GM21619 (cell line): ENCODE measurements around the gene ADGRF4.

Source experiments
- ATAC-seq: cut with Tn5 transposase; IDR thresholded peaks from one replicate; pipeline ENCODE4 v1.9.1; 2021; ENCODE audit not compliant: unreplicated experiment

Gene ADGRF4, protein sequence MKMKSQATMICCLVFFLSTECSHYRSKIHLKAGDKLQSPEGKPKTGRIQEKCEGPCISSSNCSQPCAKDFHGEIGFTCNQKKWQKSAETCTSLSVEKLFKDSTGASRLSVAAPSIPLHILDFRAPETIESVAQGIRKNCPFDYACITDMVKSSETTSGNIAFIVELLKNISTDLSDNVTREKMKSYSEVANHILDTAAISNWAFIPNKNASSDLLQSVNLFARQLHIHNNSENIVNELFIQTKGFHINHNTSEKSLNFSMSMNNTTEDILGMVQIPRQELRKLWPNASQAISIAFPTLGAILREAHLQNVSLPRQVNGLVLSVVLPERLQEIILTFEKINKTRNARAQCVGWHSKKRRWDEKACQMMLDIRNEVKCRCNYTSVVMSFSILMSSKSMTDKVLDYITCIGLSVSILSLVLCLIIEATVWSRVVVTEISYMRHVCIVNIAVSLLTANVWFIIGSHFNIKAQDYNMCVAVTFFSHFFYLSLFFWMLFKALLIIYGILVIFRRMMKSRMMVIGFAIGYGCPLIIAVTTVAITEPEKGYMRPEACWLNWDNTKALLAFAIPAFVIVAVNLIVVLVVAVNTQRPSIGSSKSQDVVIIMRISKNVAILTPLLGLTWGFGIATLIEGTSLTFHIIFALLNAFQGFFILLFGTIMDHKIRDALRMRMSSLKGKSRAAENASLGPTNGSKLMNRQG

DNA sequence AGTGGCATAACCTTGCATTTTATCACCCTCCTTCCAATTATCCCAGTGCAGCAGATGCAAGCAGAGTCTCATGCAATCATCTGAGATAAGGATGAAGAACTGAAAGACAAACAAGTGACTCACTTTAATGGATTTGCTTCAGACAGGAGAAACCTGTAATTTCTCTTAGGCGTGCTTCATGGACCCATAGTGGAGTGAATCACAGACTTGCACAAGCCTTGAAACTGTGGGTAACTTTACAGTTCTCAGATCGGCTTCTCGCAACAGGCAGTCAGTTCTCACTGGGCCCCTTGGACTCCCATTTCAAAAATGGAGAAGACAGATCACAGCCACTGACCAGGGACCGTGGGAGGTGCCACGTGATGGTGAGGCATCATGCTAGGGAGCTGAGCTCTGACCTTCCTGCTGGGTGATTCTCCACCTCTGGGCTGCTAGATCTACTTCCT, at the start of gene ADGRF4:
TSS of gene ADGRF4 (plus strand) at position 239 of the 446 bp plus-strand sequence. CDS start 8,666 bp downstream, outside the sequence.
- no peak for ATAC-seq

DNA sequence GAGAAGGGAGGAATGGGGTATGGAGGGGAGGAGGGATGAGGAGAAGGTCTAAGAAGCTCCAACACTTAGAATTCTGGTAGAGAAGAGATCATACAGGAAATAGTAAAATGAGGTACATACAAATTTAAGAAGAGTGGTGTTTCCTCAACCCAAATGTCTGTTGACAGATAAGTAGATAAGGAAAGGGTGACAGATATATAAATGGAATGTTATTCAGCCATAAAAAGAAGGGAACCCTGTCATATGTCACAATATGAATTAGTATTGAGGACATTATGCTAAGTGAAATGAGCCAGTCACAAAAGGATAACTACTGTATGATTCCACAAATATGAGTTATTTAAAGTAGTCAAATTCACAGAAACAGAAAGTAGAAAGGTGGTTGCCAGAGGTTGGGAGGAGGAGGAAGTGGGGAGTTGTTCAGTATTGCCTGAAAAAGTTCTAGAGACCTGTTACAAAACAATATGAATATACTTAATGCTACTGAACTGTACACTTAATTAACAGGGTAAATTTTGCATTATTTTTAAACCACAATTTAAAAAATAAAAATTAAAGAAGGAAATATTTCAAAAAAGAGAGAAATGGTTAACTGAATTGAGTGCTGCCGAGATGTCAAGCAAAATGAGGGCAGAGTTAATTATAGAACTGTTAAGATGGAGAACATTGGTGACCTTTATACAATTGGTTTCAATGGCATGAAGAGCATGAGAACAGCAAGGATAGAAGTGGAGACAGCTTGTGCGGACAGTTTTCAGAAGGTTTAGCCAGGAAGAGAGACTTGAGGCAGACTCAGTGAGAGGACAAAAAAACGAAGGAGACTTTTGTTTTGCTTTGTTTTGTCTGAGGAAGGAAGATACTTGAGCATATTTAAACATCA, 47.6 kb upstream of the ADGRF4 start:
- ATAC-seq, result no peak

DNA sequence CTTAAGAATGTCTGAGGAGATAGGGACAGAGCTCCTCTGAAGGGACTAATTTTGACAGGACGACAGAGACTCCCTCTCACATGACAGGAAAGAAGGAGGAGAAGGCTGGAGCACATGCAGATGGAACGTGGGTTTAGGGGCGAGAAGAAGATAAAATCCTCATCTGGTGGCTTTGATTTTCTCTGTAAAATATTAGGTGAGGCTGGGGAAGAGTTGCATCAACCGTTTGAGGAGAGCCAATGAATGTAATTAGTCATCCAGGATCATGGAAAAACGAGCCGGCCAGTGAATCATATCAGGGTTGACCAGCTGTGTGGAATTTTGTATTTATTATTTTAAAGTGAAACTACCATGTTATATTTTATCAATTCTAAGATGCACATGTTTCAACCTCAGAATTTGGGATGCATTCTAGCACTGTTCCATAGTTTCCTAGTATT, 46.9 kb upstream of the ADGRF4 start:
- ATAC-seq, result no peak

DNA sequence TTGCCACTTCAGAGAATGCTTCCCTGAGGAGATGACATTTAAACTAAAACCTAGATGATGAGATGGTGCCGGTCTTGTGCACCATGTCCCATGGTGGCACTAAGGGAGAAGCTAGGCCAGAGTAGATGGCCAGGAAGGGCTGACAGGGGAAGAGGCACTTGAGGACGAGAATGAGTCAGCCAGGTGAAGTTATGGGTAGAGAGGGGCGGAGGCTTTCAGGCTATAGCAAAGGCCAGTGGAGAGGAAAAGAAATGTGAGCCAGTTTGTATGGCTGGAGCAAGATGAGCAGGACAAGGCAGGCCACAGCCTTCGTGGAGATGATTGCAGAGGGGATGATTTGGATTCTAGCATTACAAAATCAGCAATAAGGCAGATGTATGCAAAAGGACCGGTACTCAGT, 44.7 kb upstream of the ADGRF4 start:
- no peak for ATAC-seq

- no peak for ATAC-seq
These were observed 44.1 kb upstream of the ADGRF4 start for GRCh38 chr6:47654255-47654654.

GRCh38 chr6:47655719-47656595, 42.4 kb upstream of the ADGRF4 start:
- ATAC-seq, result no peak

- ATAC-seq, result no peak
These were observed 36.4 kb upstream of the ADGRF4 start for GRCh38 chr6:47661960-47662359.

DNA sequence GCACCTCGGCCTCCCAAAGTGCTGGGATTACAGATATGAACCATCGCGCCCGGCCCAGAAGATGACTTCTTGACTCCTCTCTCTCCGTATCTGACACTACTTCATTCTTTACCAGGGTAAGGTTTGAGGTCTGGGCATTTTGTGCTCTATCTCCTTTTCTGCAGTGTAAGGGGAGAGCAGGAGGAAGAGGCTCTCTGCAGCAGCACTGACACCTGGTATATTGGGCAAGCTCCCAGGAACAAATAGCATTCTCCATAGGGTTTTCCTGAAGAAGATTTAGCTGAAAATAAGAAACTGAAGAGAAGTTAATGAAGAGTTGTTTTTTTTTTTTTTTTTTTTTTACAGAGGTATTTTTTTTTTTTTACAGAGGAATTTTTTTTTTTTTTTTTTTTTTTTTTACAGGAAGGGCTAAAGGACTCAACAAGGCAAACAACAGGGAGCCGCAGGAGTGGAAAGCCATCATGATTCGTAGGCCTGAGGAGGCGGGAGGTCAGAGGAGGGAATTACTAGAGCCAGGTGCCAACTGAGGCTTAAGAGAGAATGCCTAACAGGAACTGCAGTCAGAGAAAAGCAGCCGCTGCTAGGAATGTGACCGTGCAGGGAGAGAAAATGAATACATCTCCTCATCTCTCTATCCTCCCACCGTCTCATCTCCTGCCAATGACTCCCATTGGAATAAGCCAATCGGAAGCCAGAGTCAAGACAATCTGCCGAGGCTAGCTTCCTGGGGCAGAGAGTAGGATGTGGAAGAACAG, 34.7 kb upstream of the ADGRF4 start:
- ATAC-seq, result no peak

DNA sequence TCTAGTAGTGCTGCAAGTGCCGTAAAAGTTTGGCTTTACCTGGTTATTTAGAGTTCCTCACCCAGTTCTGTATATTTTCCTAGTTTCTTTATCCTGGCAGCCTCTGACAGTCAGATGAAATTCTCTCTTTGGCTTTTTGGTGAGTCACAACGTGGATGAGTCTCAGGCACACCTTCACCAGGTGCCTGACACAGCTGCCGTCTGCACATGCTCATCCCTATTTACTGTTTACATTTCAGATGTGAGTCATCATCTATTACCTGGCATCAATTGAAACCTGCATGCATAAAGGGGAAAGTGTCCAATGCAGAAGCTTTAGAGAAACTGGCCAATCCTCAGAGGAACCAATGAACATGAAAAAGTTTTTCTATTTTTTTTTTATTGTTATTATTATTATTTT, 33.3 kb upstream of the ADGRF4 start:
- no peak for ATAC-seq

DNA sequence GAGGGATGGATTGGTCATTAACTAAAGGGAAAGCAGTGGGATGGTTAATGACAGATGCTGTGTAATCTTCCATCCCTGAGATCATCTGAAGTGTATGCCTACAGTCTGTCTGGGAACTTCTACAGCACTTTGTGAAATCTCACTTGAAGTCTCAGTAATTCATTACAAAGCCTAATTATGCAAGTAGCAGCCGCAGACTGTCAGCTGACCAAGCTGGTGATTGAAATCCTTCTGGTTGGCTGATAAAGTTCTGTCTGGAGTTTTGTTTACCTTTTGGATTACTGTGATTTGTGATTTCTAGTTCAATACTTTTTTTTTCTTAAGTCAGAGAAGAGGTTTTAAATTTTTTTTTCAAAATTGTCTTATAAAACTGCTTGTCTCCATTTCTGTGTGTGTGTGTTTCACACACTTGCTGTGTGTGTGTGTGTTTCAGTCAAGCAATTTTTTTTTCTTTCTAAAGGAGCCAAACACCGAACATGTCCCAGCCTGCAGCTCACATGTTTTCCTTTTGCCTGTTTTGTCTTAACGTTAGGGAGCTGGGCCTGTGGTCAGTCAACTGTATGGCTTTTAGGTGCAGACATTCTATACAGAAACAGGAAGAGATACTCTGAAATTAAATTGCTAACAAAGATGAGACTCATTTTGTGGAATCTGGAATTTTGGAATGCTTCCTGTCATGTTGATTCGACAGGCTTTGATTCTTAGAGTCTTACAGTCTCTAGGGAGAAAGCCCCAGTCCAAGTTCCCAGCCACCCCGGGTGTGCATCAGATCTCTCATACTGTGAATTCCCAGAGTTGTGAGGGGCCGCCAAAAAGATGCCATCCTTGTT, 28.5 kb upstream of the ADGRF4 start:
- no peak for ATAC-seq

GRCh38 chr6:47670851-47671250, 27.5 kb upstream of the ADGRF4 start:
- ATAC-seq, result no peak

DNA sequence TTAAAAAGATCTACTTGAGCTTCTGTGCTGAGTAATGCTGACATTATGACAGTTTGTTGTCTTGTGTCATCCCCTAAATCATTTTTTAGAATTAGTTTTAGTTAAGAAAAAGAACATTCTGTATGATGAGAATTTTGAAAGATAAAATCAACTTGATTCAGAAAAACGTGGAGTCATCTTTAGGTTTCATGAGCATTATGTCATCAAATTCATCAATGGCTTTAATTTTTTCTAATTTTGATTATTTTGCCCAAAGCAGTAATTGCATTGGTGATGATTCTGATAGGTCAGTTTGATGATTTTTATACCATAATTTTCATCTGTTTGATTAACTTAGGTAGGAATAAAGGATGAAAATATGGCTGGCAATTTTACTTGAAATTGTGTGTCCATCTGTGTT, 26.6 kb upstream of the ADGRF4 start:
- ATAC-seq, result no peak

DNA sequence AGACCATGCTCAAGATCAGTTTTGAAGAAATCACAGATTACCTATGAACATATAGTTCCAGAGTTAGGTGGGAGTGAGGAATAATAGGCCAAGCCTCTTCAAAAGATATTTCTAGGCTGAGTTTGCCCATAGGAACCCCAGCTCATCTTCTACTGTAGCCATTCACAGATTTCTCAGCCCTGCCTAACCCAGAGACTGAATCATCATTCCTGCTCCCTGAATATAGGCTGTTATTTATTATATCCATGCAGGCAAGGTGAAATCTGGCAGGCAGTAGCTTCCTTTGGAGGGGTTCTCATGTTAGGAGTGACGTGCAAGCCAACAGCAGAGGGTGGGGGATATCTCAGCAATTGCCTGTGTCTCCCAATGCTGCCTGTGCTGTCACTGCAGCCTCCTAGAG, 25.6 kb upstream of the ADGRF4 start:
- ATAC-seq, result no peak

- ATAC-seq, result no peak
These were observed 23.7 kb upstream of the ADGRF4 start for GRCh38 chr6:47674673-47675072.

- ATAC-seq, result no peak
These were observed 20.8 kb upstream of the ADGRF4 start for GRCh38 chr6:47677381-47678100.

DNA sequence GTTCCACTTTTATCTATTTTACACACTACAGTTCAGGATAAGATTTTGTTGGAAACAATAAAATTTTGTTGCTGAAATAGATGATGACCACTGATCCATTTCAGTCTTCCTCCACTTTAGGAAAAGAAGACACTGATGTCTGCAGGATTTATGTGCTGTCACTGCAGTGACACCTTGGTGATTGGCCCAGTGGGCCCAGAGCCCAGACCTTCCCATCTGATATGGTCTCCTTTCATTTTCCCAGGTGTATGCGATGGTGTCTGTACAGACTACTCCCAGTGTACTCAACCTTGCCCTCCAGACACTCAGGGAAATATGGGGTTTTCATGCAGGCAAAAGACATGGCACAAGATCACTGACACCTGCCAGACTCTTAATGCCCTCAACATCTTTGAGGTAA, 19.6 kb upstream of the ADGRF4 start:
- ATAC-seq, result no peak

- ATAC-seq, result no peak
These were observed 19.0 kb upstream of the ADGRF4 start for GRCh38 chr6:47679322-47679906.

DNA sequence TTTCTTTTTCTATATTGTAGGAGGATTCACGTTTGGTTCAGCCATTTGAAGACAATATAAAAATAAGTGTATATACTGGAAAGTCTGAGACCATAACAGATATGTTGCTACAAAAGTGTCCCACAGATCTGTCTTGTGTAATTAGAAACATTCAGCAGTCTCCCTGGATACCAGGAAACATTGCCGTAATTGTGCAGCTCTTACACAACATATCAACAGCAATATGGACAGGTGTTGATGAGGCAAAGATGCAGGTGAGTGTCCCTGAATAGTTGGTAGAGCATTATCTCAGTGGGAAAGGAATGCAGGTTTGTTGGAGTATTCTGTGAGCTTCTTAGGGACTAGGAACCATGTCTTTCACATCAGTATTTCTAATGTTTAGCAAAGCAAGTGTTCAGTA, 18.3 kb upstream of the ADGRF4 start:
- ATAC-seq, result no peak
